Tibial artery (tissue), 4 donors: ENCODE measurements around the gene FCHSD1.

Experiments
- DNase-seq, 2 donors: peaks; one replicate each; pipeline ENCODE4 v3.0.0-alpha.2; 2019
- H3K27ac ChIP-seq, 2 donors: fragments of 200-600 bp; sonication (generic) in 1 of 2; 1 replicate in 1 of 2; 2 replicates in 1 of 2; pipeline ENCODE4 v1.5.1; 2018 to 2019; ENCODE audit warnings: mild to moderate bottlenecking in 1 of 2
- H3K27me3 ChIP-seq, 2 donors: fragments of 200-600 bp; sonication (generic) in 1 of 2; one replicate each; pipeline versions ENCODE4 v1.5.1 to v1.6.0; 2016 to 2019
- H3K36me3 ChIP-seq, 3 donors: fragments of 200-600 bp; sonication (generic) in 2 of 3; one replicate each; pipeline ENCODE4 v1.5.1; 2016 to 2019; ENCODE audit warnings: mild to moderate bottlenecking in 2 of 3
- H3K4me1 ChIP-seq, 4 donors: fragments of 200-600 bp; sonication (generic) in 2 of 4; 1 replicate in 3 of 4; 2 replicates in 1 of 4; pipeline ENCODE4 v1.5.1; 2016 to 2019
- H3K4me3 ChIP-seq, 2 donors: fragments of 200-600 bp; sonication (generic) in 1 of 2; 1 replicate in 1 of 2; 2 replicates in 1 of 2; pipeline ENCODE4 v1.5.1; 2018 to 2019; ENCODE audit warnings: mild to moderate bottlenecking in 2 of 2
- H3K9me3 ChIP-seq, 3 donors: fragments of 200-600 bp; sonication (generic) in 1 of 3; one replicate each; pipeline ENCODE4 v1.5.1; 2016 to 2019
- intact Hi-C: fragments of 100-400 bp; cut with DNase I; formaldehyde crosslinking; loops from one replicate; pipeline ENCODE4 v1.15.0; 2023; ENCODE audit warnings: low total_unique reads
- TF ChIP-seq, protein P1 (sequence below), 2 experiments: fragments of 200-600 bp in 1 of 2; fragments of 450-650 bp in 1 of 2; IDR thresholded peaks; one replicate each; pipeline ENCODE4 v1.5.1; 2017 to 2019; ENCODE audit warnings: antibody characterized with exemption in 2 of 2, mild to moderate bottlenecking in 1 of 2, moderate library complexity in 1 of 2

The FCHSD1 gene

DNA sequence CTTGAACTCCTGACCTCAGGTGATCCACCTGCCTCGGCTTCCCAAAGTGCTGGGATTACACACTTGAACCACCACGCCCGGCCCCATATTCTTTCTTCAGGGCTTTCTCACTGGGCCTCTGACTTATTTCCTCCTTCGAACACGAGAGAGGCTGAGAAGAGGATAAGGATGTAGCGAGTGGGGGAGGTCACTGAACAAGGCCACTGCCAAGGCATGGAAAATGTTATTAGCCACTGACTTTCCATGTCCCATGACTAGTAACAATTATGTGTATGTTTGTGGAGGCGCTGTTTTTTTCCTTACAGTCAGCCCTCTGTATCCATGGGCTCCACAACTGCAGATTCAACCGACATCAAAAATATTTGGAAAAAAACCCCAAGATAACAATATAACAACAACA, 12.3 kb upstream of the FCHSD1 start:
- no peak for DNase-seq
- Histone ChIP-seq H3K4me3 (no peak overlapping the region), H3K4me1 (no peaks in the 10 kb centered on the region), H3K27ac (no peak overlapping the region), H3K27me3 (no peaks in the 10 kb centered on the region), H3K36me3 (peaks cover 0 to 18% (median 0%) of the 10 kb centered on the region in 3 donors), H3K9me3 (no peaks in the 10 kb centered on the region)
- TF ChIP-seq, protein P1, sequence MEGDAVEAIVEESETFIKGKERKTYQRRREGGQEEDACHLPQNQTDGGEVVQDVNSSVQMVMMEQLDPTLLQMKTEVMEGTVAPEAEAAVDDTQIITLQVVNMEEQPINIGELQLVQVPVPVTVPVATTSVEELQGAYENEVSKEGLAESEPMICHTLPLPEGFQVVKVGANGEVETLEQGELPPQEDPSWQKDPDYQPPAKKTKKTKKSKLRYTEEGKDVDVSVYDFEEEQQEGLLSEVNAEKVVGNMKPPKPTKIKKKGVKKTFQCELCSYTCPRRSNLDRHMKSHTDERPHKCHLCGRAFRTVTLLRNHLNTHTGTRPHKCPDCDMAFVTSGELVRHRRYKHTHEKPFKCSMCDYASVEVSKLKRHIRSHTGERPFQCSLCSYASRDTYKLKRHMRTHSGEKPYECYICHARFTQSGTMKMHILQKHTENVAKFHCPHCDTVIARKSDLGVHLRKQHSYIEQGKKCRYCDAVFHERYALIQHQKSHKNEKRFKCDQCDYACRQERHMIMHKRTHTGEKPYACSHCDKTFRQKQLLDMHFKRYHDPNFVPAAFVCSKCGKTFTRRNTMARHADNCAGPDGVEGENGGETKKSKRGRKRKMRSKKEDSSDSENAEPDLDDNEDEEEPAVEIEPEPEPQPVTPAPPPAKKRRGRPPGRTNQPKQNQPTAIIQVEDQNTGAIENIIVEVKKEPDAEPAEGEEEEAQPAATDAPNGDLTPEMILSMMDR (IDR thresholded peaks at IDR 0.05) = no peak
- intact Hi-C loops = no loop called here

DNA sequence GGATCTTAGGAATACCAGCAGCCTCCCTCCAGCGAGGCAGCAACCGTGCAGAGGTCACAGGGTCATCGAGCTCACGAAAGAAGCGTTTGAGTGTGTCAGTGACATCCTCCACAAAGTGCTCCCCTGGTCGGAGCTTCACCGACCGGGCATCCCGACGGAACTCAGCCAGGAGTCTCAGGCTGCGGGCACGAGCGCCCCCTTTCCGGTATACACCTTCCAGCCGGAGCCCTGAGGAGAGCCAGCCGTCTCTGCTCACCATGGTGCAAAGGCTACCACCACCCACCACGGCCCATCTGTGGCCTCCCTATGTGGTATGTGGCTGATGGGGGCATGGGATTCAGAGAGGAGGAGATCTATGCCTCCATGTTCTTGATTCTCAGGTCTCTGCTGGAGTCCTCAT, 10.8 kb upstream of the FCHSD1 start:
- TF ChIP-seq, protein P1 (IDR thresholded peaks at IDR 0.05) = no peak
- no peak overlapping the region for H3K4me3 ChIP-seq
- H3K9me3 ChIP-seq = no peaks in the 10 kb centered on the region
- H3K27me3 ChIP-seq = no peaks in the 10 kb centered on the region
- no peak for DNase-seq
- no peak overlapping the region for H3K27ac ChIP-seq
- H3K36me3 ChIP-seq = peaks cover 0 to 16% (median 3%) of the 10 kb centered on the region in 3 donors
- intact Hi-C loops = no loop called here
- no peaks in the 10 kb centered on the region for H3K4me1 ChIP-seq

DNA sequence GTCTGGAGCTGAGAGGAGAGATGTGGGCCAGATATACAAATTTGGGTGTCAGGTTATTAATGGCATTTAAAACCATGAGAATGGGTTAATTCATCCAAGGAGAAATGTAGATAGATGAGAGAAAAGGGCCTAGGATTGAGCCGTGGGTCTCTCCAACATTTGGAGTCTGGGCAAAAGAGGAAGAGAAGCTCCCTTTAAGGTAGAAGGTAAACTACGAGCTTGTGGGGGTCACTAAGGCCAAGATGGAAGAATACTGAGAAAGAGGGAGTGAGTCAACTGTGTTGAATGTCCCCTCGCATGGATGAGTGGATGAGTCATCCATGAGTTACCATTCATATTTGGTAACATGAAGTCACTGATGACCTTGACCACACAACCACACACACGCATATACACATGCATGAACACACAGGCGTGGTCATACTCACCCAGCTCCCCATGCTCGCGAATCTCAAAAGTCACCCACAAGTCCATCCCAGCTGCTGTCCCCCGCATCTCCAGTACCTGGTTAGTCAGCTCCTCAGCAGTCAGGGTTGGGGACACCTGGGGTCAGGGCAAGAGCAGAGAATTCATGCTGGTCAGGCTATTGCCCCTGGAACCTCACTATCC, 6.8 kb upstream of the FCHSD1 start:
- intact Hi-C loops = no loop called here
- DNase-seq = no peak
- no peaks in the 10 kb centered on the region for H3K4me1 ChIP-seq
- H3K9me3 ChIP-seq = no peaks in the 10 kb centered on the region
- H3K36me3 ChIP-seq = peaks cover 0 to 32% (median 11%) of the 10 kb centered on the region in 3 donors
- no peaks in the 10 kb centered on the region for H3K27me3 ChIP-seq
- TF ChIP-seq, protein P1 (IDR thresholded peaks at IDR 0.05) = no peak
- H3K4me3 ChIP-seq = no peak overlapping the region
- H3K27ac ChIP-seq = no peak overlapping the region

DNA sequence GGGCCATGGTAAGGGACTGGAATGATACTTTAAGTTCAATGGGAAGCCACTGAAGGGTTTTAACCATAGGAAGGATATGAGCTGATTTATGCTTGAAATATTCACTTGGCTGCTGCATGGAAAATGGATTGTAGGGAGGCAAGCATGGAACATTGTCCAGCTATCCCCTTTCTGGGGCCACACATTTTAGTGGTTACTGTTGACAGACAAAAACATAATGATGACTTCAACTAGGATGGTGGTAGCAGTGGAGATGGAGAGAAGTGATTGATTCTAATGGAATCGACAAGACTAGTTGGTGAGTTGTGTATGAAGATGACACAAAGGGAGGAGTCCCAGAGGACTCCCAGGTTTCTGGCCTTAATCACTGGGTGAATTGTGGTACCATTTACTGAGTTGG, 6.2 kb upstream of the FCHSD1 start:
- no peak overlapping the region for H3K27ac ChIP-seq
- H3K4me3 ChIP-seq = no peak overlapping the region
- H3K27me3 ChIP-seq = no peaks in the 10 kb centered on the region
- peaks cover 0 to 31% (median 11%) of the 10 kb centered on the region in 3 donors for H3K36me3 ChIP-seq
- DNase-seq = no peak
- TF ChIP-seq, protein P1 (IDR thresholded peaks at IDR 0.05) = no peak
- H3K9me3 ChIP-seq = no peaks in the 10 kb centered on the region
- intact Hi-C loops = no loop called here
- no peaks in the 10 kb centered on the region for H3K4me1 ChIP-seq

DNA sequence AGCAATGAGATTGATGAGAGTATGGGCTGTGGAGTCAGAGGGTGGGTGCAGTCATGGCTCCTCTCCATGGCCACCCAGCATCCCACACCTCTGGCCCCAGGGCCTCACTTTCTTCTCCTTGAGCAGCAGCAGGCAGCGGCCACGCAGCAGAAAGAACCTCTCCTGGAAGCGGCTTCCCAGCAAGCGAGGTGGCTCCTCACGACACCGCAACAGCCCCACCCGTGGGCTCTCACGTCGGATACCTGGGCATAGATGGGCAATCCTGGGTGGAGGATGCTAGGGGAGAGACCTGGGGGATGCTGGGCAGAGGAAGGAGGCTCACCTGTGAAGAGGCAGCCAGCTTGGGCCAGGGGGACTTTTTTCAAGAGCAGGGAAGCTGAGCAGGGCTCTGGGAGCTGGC, 5.2 kb upstream of the FCHSD1 start:
- no peak for DNase-seq
- intact Hi-C loops = no loop called here
- no peaks in the 10 kb centered on the region for H3K9me3 ChIP-seq
- peaks cover 0 to 6% (median 3%) of the 10 kb centered on the region in 4 donors for H3K4me1 ChIP-seq
- no peak overlapping the region for H3K4me3 ChIP-seq
- TF ChIP-seq, protein P1 (IDR thresholded peaks at IDR 0.05) = no peak
- no peak overlapping the region for H3K27ac ChIP-seq
- H3K27me3 ChIP-seq = no peaks in the 10 kb centered on the region
- H3K36me3 ChIP-seq = peaks cover 0 to 24% (median 11%) of the 10 kb centered on the region in 3 donors

DNA sequence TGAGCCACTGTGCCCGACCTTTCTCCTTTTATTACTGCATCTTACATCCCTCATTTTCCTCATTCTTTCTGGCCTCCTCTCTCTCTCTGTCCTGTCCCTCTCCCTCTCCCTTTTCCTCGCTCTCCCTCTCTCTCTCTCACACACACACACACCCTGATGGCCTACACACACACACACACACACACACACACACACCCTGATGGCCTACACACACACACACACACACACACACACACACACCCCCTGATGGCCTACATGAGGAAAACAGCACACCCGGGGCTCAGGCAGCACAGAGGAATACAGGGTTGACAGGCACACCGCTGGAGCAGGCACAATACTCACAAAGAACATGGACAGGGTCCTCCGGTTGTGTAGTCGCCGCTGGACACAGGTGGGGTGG, 3.8 kb upstream of the FCHSD1 start:
- Histone ChIP-seq H3K36me3 (peaks cover 0 to 24% (median 11%) of the 10 kb centered on the region in 3 donors), H3K9me3 (no peaks in the 10 kb centered on the region), H3K27me3 (no peaks in the 10 kb centered on the region), H3K4me3 (no peak overlapping the region), H3K27ac (no peak overlapping the region), H3K4me1 (peaks cover 0 to 19% (median 11%) of the 10 kb centered on the region in 4 donors)
- TF ChIP-seq, protein P1 (IDR thresholded peaks at IDR 0.05) = no peak
- no peak for DNase-seq
- intact Hi-C loops = no loop called here
